ENCODE results near the gene MICOS13. TPM values are rescaled to one million over a fixed set of nuclear protein-coding genes. Genes with fewer than 3 reads are reported as not detected.

MICOS13 gene
- total RNA-seq, 2 experiments from 2014 or later: 21.7 to 23.0 TPM

- no peaks in the 10 kb centered on the region for H3K27me3 ChIP-seq (ENCODE audit: control insufficient read depth in 1 of 2, insufficient read depth in 2 of 2, low read length in 2 of 2)
- H3K4me1 Mint-ChIP-seq (ENCODE audit: low read depth): peaks cover 37% of the 10 kb centered on the region
- no peak overlapping the region for H3K27ac ChIP-seq (ENCODE audit: low read depth in 1 of 2, low read length in 2 of 2)
- H3K4me1 ChIP-seq (ENCODE audit: insufficient read depth, low read length): peaks cover 36% of the 10 kb centered on the region
- CTCF ChIA-PET: no interaction called here
- TF ChIP-seq, protein P1, sequence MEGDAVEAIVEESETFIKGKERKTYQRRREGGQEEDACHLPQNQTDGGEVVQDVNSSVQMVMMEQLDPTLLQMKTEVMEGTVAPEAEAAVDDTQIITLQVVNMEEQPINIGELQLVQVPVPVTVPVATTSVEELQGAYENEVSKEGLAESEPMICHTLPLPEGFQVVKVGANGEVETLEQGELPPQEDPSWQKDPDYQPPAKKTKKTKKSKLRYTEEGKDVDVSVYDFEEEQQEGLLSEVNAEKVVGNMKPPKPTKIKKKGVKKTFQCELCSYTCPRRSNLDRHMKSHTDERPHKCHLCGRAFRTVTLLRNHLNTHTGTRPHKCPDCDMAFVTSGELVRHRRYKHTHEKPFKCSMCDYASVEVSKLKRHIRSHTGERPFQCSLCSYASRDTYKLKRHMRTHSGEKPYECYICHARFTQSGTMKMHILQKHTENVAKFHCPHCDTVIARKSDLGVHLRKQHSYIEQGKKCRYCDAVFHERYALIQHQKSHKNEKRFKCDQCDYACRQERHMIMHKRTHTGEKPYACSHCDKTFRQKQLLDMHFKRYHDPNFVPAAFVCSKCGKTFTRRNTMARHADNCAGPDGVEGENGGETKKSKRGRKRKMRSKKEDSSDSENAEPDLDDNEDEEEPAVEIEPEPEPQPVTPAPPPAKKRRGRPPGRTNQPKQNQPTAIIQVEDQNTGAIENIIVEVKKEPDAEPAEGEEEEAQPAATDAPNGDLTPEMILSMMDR (IDR thresholded peaks at IDR 0.05): no peak
- intact Hi-C loops (cut with DNase I, micrococcal nuclease): no loop called here
- H3K4me3 Mint-ChIP-seq: peak overlapping the region; percentile 73
- POLR2A ChIA-PET: no interaction called here
- no peaks in the 10 kb centered on the region for H3K27me3 Mint-ChIP-seq
- peaks cover 59% of the 10 kb centered on the region for H3K36me3 Mint-ChIP-seq (ENCODE audit: low read depth)
- peak overlapping the region; percentile 96 for H3K27ac Mint-ChIP-seq
- H3K9me3 Mint-ChIP-seq: no peaks in the 10 kb centered on the region
- no peak for ATAC-seq (ENCODE audit: poor library complexity)
- H3K36me3 ChIP-seq (ENCODE audit: insufficient read depth, low read length): peaks cover 58% of the 10 kb centered on the region
- H3K9me3 ChIP-seq (ENCODE audit: control insufficient read depth in 1 of 2, insufficient read depth in 1 of 2, low read length in 2 of 2): peaks cover 0 to 5% of the 10 kb centered on the region in 2 experiments
- no peak overlapping the region for H3K4me3 ChIP-seq (ENCODE audit: low read length)
- DNase-seq: no peak
Measured at GRCh38 chr19:5692723-5693194, 12.4 kb upstream of the MICOS13 start.

DNA sequence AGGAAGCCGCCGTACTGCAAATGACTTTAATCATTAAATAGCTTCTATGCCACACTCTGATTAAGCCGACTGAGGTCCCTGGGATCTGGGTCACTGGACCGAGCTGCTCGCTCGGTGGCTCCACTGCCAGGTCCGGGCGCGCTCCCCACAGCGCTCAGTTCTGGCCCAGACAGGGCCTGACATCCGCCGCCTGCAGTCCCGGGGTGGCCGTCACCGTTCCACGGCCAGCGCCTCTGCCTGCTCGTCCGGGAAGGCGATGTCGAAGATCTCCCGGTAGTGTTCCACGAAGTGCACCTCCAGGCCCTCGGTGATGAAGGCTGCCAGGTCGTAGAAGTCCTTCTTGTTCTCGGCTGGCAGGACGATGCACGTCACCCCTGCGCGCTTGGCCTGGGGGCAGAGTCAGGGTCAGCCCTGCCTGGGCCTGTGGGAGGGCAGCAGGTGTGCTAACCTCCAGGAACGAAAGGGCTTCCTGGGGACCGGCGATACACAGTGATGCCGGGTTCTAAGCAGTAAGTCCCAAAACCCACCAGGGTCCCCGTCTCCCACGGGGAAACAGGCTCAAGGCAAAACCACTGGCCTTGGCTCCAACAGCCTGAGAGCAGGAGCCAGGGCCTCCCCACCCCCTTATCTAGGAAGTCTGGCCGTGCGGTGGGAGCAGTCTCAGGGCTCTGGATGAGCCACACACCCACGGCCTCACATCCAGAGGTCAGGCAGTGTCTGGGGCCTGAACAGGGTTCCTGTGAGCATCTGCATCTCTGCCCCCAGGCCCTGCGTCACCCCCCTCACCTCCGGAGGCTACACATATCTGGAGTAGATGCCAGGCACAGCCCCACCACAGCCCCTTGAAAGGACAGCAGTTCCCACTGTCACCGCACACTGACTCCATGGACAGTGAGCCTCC, 11.8 kb upstream of the MICOS13 start:
- ATAC-seq (ENCODE audit: poor library complexity) (no peak), DNase-seq (peak in 2 of 14 experiments; percentile 27 to 49)
- ChIA-PET CTCF (interaction anchor here (2.6 kb wide), 1 partner anchor 29 kb away, joined by 20 read pairs; the partner anchor contains the start of genes CATSPERD and LONP1), POLR2A (interaction anchor here (0.7 to 3.1 kb wide), 5 partner anchors 26 to 331 kb away, joined by 4 to 51 read pairs (median 6); partner anchors contain the start of genes CATSPERD, LONP1, SAFB and SAFB2)
- Histone ChIP-seq H3K4me3 (ENCODE audit: low read length) (peak overlapping the region; percentile 100), H3K9me3 (ENCODE audit: control insufficient read depth in 1 of 2, insufficient read depth in 1 of 2, low read length in 2 of 2) (peaks cover 0 to 6% of the 10 kb centered on the region in 2 experiments), H3K36me3 (ENCODE audit: insufficient read depth, low read length) (peaks cover 56% of the 10 kb centered on the region), H3K27me3 (ENCODE audit: control insufficient read depth in 1 of 2, insufficient read depth in 2 of 2, low read length in 2 of 2) (no peaks in the 10 kb centered on the region), H3K4me1 (ENCODE audit: insufficient read depth, low read length) (peaks cover 42% of the 10 kb centered on the region), H3K27ac (ENCODE audit: low read depth in 1 of 2, low read length in 2 of 2) (peak overlapping the region; percentile 31 to 95)
- intact Hi-C loops (cut with DNase I, micrococcal nuclease): loop anchor here in 1 of 2 experiments (2.0 kb wide), 1 partner anchor 101 kb away; no protein-coding TSS in a partner anchor
- H3K9me3 Mint-ChIP-seq: no peaks in the 10 kb centered on the region
- peaks cover 58% of the 10 kb centered on the region for H3K36me3 Mint-ChIP-seq (ENCODE audit: low read depth)
- peak overlapping the region; percentile 96 for H3K4me3 Mint-ChIP-seq
- no peaks in the 10 kb centered on the region for H3K27me3 Mint-ChIP-seq
- peaks cover 37% of the 10 kb centered on the region for H3K4me1 Mint-ChIP-seq (ENCODE audit: low read depth)
- peak overlapping the region; percentile 96 for H3K27ac Mint-ChIP-seq
- TF ChIP-seq, protein P1 (IDR thresholded peaks at IDR 0.05): no peak

DNA sequence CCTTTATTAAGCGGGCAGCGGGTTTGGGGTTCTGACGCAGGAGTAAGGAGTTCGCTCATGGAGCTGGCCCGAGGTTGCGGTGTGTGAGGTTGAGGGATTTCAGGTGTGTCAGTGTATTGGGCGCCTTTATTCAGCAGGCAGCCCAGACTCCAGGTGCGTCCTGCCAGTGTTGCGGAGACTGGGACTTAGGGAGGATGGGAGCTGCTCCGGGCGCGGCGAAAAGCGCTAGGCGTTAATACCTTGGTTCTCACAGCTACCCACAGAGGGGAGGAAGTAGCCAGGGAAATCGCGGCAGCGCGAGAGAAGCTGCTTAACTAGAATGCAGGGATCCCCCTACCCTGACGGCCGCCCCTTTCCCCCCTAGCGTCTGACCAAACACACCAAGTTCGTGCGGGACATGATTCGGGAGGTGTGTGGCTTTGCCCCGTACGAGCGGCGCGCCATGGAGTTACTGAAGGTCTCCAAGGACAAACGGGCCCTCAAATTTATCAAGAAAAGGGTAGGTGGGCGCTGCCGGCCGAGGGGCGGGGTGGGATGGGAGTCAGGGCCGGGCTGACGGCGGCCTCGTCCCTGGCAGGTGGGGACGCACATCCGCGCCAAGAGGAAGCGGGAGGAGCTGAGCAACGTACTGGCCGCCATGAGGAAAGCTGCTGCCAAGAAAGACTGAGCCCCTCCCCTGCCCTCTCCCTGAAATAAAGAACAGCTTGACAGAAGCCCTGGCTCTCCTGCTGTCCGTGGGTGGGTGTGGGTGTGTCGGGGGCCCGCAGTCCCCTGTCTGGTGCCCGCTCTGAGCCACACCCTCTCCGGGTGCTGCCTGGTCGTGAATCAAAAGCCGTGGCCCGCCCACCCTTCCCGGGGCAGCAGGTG, 10.9 kb upstream of the MICOS13 start:
- no peaks in the 10 kb centered on the region for H3K27me3 ChIP-seq (ENCODE audit: control insufficient read depth in 1 of 2, insufficient read depth in 2 of 2, low read length in 2 of 2)
- Mint-ChIP-seq H3K36me3 (ENCODE audit: low read depth) (peaks cover 52% of the 10 kb centered on the region), H3K27ac (peak overlapping the region; percentile 96), H3K4me1 (ENCODE audit: low read depth) (peaks cover 42% of the 10 kb centered on the region), H3K9me3 (no peaks in the 10 kb centered on the region), H3K4me3 (peak overlapping the region; percentile 96), H3K27me3 (no peaks in the 10 kb centered on the region)
- H3K27ac ChIP-seq (ENCODE audit: low read depth in 1 of 2, low read length in 2 of 2): peak overlapping the region; percentile 91 to 95
- intact Hi-C loops (cut with DNase I, micrococcal nuclease): loop anchor here (1.0 to 2.0 kb wide), 2 partner anchors 29 to 102 kb away; partner anchors contain the start of genes CATSPERD (in 2 of the 2) and LONP1 (in 2 of the 2)
- ATAC-seq (ENCODE audit: poor library complexity): peak; percentile 24
- POLR2A ChIA-PET: interaction anchor here (0.7 to 3.1 kb wide), 10 partner anchors 12 to 332 kb away, joined by 3 to 51 read pairs (median 4); partner anchors contain the start of genes CATSPERD, DUS3L, LONP1 and NDUFA11
- H3K36me3 ChIP-seq (ENCODE audit: insufficient read depth, low read length): peaks cover 47% of the 10 kb centered on the region
- DNase-seq: peak in 7 of 14 experiments; percentile 17 to 66 (median 37)
- peak overlapping the region; percentile 100 for H3K4me3 ChIP-seq (ENCODE audit: low read length)
- CTCF ChIA-PET: interaction anchor here (1.3 to 2.6 kb wide), 3 partner anchors 25 to 30 kb away, joined by 6 to 20 read pairs (median 7); partner anchors contain the start of genes CATSPERD and LONP1
- H3K4me1 ChIP-seq (ENCODE audit: insufficient read depth, low read length): peaks cover 50% of the 10 kb centered on the region
- H3K9me3 ChIP-seq (ENCODE audit: control insufficient read depth in 1 of 2, insufficient read depth in 1 of 2, low read length in 2 of 2): peaks cover 0 to 6% of the 10 kb centered on the region in 2 experiments
- TF ChIP-seq, protein P1 (IDR thresholded peaks at IDR 0.05): no peak

All from CD4-positive, alpha-beta T cell (primary cell).